ENCODE measurements around the gene GAREM1. TPM values are rescaled to one million over a fixed set of nuclear protein-coding genes. Genes with fewer than 3 reads are reported as not detected.

GAREM1 gene
- total RNA-seq, 3 donors from 2014 or later = 14.5 to 29.0 (median 19.6) TPM

GRCh38 chr18:32454593-32454992 is 16.1 kb downstream of the GAREM1 start:
- intact Hi-C loops (cut with DNase I, micrococcal nuclease) = no loop called here
- DNase-seq (no peak), ATAC-seq (no peak)
- no peak for TF ChIP-seq CTCF (IDR thresholded peaks at IDR 0.05)
- no peaks in the 10 kb centered on the region for H3K36me3 ChIP-seq (ENCODE audit: low read depth)
- no peak overlapping the region for H3K4me3 ChIP-seq
- H3K9me3 ChIP-seq = no peaks in the 10 kb centered on the region
- H3K4me1 ChIP-seq (ENCODE audit: low read depth) = no peaks in the 10 kb centered on the region

GRCh38 chr18:32450874-32451273 is 19.8 kb downstream of the GAREM1 start:
- ATAC-seq = no peak

GRCh38 chr18:32450026-32450691 is 20.5 kb downstream of the GAREM1 start:
- no peak for TF ChIP-seq CTCF (IDR thresholded peaks at IDR 0.05)
- DNase-seq (no peak), ATAC-seq (no peak)
- intact Hi-C loops (cut with DNase I, micrococcal nuclease) = no loop called here
- no peaks in the 10 kb centered on the region for H3K9me3 ChIP-seq
- no peaks in the 10 kb centered on the region for H3K4me1 ChIP-seq (ENCODE audit: low read depth)
- no peak overlapping the region for H3K4me3 ChIP-seq
- H3K36me3 ChIP-seq (ENCODE audit: low read depth) = no peaks in the 10 kb centered on the region

More at GRCh38 chr18:32450874-32451273, 19.8 kb downstream of the GAREM1 start:
- Histone ChIP-seq H3K36me3 (ENCODE audit: low read depth) (no peaks in the 10 kb centered on the region), H3K4me3 (no peak overlapping the region), H3K4me1 (ENCODE audit: low read depth) (no peaks in the 10 kb centered on the region), H3K9me3 (no peaks in the 10 kb centered on the region)
- no peak for DNase-seq
- intact Hi-C loops (cut with DNase I, micrococcal nuclease) = no loop called here
- TF ChIP-seq CTCF (IDR thresholded peaks at IDR 0.05) = no peak

GRCh38 chr18:32446780-32447179 is 23.9 kb downstream of the GAREM1 start:
- Histone ChIP-seq H3K9me3 (no peaks in the 10 kb centered on the region), H3K4me3 (no peak overlapping the region), H3K36me3 (ENCODE audit: low read depth) (no peaks in the 10 kb centered on the region), H3K4me1 (ENCODE audit: low read depth) (no peaks in the 10 kb centered on the region)
- ATAC-seq = no peak
- no peak for DNase-seq
- TF ChIP-seq CTCF (IDR thresholded peaks at IDR 0.05) = no peak
- intact Hi-C loops (cut with DNase I, micrococcal nuclease) = no loop called here

GRCh38 chr18:32445846-32446245 is 24.8 kb downstream of the GAREM1 start:
- H3K4me1 ChIP-seq (ENCODE audit: low read depth) = no peaks in the 10 kb centered on the region
- no peak for TF ChIP-seq CTCF (IDR thresholded peaks at IDR 0.05)
- no peak for ATAC-seq
- intact Hi-C loops (cut with DNase I, micrococcal nuclease) = no loop called here
- no peaks in the 10 kb centered on the region for H3K9me3 ChIP-seq
- no peak for DNase-seq
- no peak overlapping the region for H3K4me3 ChIP-seq
- no peaks in the 10 kb centered on the region for H3K36me3 ChIP-seq (ENCODE audit: low read depth)

Data from mucosa of descending colon (tissue), 3 donors.